ENCODE results near the gene MS4A3.
"Not testable (repeated sequence)": the region's sequence is repeated elsewhere in the genome, so short reads cannot be mapped to it uniquely, and the experiment has no call there.

Gene MS4A3

DNA sequence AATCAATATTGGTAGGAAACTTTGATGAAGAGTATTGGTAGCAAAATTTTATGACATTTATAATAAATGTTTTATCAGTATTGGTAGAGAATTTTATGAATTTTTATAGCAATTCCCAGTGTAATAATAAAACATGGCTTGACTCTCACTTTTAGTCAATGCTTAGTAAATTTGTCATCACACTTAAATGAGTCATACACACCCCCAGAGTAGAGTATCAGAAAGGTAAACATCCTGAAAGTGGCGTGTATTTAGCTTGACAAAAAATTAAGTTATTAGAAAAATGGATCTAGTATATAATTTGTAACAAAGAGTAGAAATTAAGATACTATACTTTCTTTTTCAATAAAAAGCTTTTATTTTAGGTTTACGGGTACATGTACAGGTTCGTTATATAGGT, 2.6 kb downstream of the MS4A3 start:
- no peak overlapping the region for H3K27ac ChIP-seq
- POLR2A ChIA-PET (ENCODE audit: low non-redundant PET), result no interaction called here
- peak; percentile 4 for DNase-seq (ENCODE audit: low spot score)
- TF ChIP-seq, protein P1, sequence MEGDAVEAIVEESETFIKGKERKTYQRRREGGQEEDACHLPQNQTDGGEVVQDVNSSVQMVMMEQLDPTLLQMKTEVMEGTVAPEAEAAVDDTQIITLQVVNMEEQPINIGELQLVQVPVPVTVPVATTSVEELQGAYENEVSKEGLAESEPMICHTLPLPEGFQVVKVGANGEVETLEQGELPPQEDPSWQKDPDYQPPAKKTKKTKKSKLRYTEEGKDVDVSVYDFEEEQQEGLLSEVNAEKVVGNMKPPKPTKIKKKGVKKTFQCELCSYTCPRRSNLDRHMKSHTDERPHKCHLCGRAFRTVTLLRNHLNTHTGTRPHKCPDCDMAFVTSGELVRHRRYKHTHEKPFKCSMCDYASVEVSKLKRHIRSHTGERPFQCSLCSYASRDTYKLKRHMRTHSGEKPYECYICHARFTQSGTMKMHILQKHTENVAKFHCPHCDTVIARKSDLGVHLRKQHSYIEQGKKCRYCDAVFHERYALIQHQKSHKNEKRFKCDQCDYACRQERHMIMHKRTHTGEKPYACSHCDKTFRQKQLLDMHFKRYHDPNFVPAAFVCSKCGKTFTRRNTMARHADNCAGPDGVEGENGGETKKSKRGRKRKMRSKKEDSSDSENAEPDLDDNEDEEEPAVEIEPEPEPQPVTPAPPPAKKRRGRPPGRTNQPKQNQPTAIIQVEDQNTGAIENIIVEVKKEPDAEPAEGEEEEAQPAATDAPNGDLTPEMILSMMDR (conservative IDR thresholded peaks at IDR 0.05; ENCODE audit: low read depth), result no peak
- CTCF ChIA-PET, result no interaction called here

DNA sequence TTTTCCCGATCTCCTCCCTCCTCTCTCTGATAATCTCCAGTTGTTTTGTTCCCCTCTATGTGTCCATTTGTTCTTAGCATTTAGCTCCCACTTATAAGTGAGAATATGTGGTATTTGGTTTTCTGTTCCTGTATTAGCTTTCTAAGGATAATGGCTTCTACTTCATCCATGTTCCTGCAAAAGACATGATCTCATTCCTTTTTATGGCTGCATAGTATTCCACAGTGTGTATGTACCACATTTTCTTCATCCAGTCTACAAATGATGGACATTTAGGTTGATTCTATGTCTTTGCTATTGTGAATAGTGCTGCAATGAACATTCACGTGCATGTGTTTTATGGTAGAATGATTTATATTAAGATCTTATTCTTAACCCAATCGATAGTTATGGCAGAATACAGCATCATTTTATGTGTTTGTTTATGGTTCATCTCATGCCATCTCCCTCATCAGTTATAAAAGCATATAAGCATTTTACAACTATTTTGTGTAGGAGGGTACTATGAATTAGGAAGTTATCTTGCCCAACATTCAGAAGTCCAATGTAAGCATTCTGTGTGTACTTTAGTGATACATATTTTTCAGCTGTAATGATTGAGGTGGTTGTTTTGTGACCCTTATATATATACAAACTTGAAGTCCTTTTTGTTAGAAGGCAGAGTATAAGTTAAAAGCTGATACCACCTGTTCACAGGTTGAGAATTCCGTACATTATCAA, 3.2 kb downstream of the MS4A3 start:
- DNase-seq (ENCODE audit: low spot score), result no peak
- POLR2A ChIA-PET (ENCODE audit: low non-redundant PET), result no interaction called here
- H3K27ac ChIP-seq, result no peak overlapping the region
- TF ChIP-seq, protein P1 (conservative IDR thresholded peaks at IDR 0.05; ENCODE audit: low read depth), result no peak
- CTCF ChIA-PET, result no interaction called here

DNA sequence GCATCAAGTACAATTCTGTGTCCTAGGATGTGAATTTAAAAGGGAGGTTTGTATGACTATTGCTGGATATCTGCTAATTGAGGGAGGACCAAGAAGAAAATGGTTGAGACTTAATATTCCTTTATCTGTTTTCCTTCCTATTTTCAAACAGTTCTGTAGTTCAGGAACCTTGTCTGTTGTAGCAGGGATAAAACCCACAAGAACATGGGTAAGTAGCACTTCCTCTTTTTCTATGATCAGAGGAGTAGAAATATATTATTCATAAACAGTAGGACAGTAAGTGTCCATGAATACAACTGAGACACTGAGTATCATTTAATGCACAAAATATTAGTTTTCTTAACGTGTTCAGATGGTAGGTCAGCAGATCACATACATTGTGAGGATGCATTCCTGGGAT, 7.6 kb downstream of the MS4A3 start:
- TF ChIP-seq, protein P1 (conservative IDR thresholded peaks at IDR 0.05; ENCODE audit: low read depth), result no peak
- DNase-seq (ENCODE audit: low spot score), result no peak
- no peak overlapping the region for H3K27ac ChIP-seq
- POLR2A ChIA-PET (ENCODE audit: low non-redundant PET), result no interaction called here
- CTCF ChIA-PET, result no interaction called here

DNA sequence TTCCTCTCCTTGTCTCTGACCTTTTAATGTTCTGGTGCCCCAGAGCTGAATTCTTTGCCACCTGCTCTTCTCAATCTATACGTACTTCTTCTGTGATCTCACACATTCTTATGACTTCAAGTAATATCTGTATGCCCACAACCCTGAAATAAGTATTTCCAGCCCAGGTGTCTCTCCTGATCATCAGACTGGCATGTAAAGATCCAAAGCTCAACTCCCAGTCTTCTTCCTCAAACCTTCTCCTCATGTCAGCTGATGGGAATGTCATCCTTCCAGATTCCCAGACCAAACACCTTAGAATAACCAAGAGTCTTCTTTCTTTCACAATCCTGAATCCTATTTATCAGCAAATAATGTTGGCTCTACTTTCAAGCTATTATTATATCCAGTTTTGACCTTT, 9.3 kb downstream of the MS4A3 start:
- POLR2A ChIA-PET (ENCODE audit: low non-redundant PET), result no interaction called here
- no peak for DNase-seq (ENCODE audit: low spot score)
- CTCF ChIA-PET, result no interaction called here
- TF ChIP-seq, protein P1 (conservative IDR thresholded peaks at IDR 0.05; ENCODE audit: low read depth), result no peak
- no peak overlapping the region for H3K27ac ChIP-seq

DNA sequence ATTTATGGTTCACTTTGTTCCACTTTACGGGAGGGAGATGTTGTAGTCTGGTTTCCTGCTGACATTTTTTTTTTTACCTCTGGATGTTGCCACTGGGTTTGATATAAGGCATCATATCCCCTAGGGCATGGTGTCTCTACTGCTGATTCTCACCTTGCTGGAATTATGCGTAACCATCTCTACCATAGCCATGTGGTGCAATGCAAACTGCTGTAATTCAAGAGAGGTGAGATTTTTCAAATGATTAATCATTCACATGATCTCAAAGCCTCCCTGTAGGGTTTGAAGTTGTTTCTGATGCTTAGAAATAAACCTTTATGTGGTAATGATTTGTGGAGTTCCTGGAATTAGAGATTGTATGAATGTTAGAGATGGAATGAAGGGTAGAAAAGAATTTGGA, 13.0 kb downstream of the MS4A3 start:
- CTCF ChIA-PET, result interaction anchor here (0.6 to 0.7 kb wide), 2 partner anchors 37 to 894 kb away, joined by 3 to 5 read pairs; no protein-coding TSS in a partner anchor

DNA sequence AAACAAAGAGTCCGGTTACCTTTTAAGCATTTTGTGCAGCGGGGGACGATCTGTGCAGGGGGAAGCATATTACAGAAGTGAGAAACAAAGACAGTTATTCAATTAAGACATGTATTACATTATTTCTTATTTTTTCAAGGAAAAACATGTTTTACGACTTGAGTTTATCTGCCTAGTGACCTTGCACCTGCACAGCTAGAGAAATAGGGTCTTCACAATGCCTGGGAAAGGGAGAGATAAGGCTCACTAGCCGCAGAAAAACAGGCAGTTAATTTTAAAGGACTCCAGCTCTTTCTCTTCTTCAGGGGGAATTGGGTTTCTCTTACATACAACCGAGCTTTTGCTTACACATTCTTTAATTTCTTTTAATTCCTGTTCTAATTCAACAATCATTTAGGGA, 15.2 kb downstream of the MS4A3 start:
- CTCF ChIA-PET; DNase-seq (ENCODE audit: low spot score); H3K27ac ChIP-seq; POLR2A ChIA-PET (ENCODE audit: low non-redundant PET): not testable (repeated sequence)

More for the DNA sequence above, 13.0 kb downstream of the MS4A3 start:
- TF ChIP-seq, protein P1 (conservative IDR thresholded peaks at IDR 0.05; ENCODE audit: low read depth), result no peak
- POLR2A ChIA-PET (ENCODE audit: low non-redundant PET), result no interaction called here
- no peak overlapping the region for H3K27ac ChIP-seq
- no peak for DNase-seq (ENCODE audit: low spot score)

DNA sequence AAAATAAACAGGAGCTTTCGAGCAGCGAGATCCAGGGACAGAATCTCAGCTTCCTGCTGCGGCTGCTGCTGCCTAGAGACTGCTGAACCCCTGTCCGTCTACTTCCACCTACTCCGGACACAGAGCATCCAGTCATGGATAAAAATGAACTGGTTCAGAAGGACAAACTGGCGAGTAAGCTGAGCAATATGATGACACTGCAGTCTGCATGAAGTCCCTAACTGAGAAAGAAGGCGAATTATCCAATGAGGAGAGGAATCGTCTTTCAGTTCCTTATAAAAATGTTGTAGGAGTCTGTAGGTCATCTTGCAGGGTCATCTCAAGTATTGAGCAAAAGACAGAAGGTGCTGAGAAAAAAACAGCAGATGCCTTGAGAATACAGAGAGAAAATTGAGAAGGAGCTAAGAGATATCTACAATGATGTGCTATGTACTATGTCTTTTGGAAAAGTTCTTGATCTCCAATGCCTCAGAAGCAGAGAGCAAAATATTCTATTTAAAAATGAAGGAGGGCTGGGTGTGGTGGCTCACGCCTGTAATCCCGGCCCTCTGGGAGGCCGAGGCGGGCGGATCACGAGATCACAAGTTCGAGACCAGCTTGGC, 20.9 kb downstream of the MS4A3 start:
- H3K27ac ChIP-seq, result no peak overlapping the region
- DNase-seq (ENCODE audit: low spot score), result no peak
- ChIA-PET CTCF (no interaction called here), POLR2A (ENCODE audit: low non-redundant PET) (no interaction called here)
- TF ChIP-seq, protein P1 (conservative IDR thresholded peaks at IDR 0.05; ENCODE audit: low read depth), result no peak

Measured in RWPE1 (cell line).